Spleen (tissue), 11 donors: Measurements from ENCODE around the gene NSL1. TPM values are rescaled to one million over a fixed set of nuclear protein-coding genes. Genes with fewer than 3 reads are reported as not detected.

Source experiments
- DNase-seq: peaks from one replicate; pipeline ENCODE4 v3.0.0-alpha.2; 2020
- H3K27ac ChIP-seq, 8 donors: fragments of 200-600 bp; sonication (generic) in 7 of 8; 1 replicate in 4 of 8; 2 replicates in 4 of 8; pipeline versions ENCODE4 v1.5.0 to v1.8.0; 2016 to 2021; ENCODE audit warnings: inconsistent platforms in 4 of 8, mild to moderate bottlenecking in 4 of 8, moderate library complexity in 1 of 8
- H3K27me3 ChIP-seq, 7 donors: fragments of 200-600 bp; sonication (generic) in 6 of 7; replicated peaks in 1 of 7; 1 replicate in 4 of 7; 2 replicates in 3 of 7; pipeline versions ENCODE4 v1.5.0 to v1.8.0; 2016 to 2021; ENCODE audit warnings: inconsistent platforms in 3 of 7, mild to moderate bottlenecking in 1 of 7
- H3K36me3 ChIP-seq, 6 donors: fragments of 200-600 bp; sonication (generic) in 5 of 6; 1 replicate in 4 of 6; 2 replicates in 2 of 6; pipeline versions ENCODE4 v1.5.0 to v1.8.0; 2016 to 2021; ENCODE audit warnings: inconsistent platforms in 2 of 6
- H3K4me1 ChIP-seq, 6 donors: fragments of 200-600 bp; sonication (generic) in 5 of 6; 1 replicate in 3 of 6; 2 replicates in 3 of 6; pipeline versions ENCODE4 v1.5.0 to v1.8.0; 2016 to 2021; ENCODE audit warnings: inconsistent platforms in 3 of 6
- H3K4me3 ChIP-seq, 8 donors: fragments of 200-600 bp; sonication (generic) in 7 of 8; 1 replicate in 4 of 8; 2 replicates in 4 of 8; pipeline versions ENCODE4 v1.5.0 to v1.8.0; 2016 to 2021; ENCODE audit warnings: inconsistent platforms in 4 of 8, mild to moderate bottlenecking in 4 of 8, moderate library complexity in 2 of 8
- H3K9me3 ChIP-seq, 8 donors: fragments of 200-600 bp; sonication (generic) in 7 of 8; 1 replicate in 4 of 8; 2 replicates in 4 of 8; pipeline versions ENCODE4 v1.5.0 to v1.8.0; 2016 to 2021; ENCODE audit warnings: inconsistent platforms in 4 of 8
- CTCF ChIP-seq, 11 experiments: fragments of 200-600 bp in 7 of 11; fragments of 450-650 bp in 4 of 11; sonication (generic) in 4 of 11; IDR thresholded peaks in 8 of 11; conservative IDR thresholded peaks in 3 of 11; 1 replicate in 7 of 11; 2 replicates in 4 of 11; pipeline versions ENCODE4 v1.4.0 to v1.8.0; 2016 to 2021; ENCODE audit warnings: antibody characterized with exemption in 11 of 11, inconsistent platforms in 4 of 11, mild to moderate bottlenecking in 1 of 11
- POLR2A ChIP-seq, 3 donors: fragments of 450-650 bp; IDR thresholded peaks; one replicate each; pipeline ENCODE4 v1.5.1; 2017; ENCODE audit warnings: antibody characterized with exemption in 3 of 3, mild to moderate bottlenecking in 1 of 3
- POLR2AphosphoS5 ChIP-seq, 3 donors: sonication (generic); formaldehyde crosslinking; IDR thresholded peaks; one replicate each; pipeline ENCODE4 v1.5.1; 2017; ENCODE audit warnings: antibody characterized with exemption in 3 of 3
- WGBS, 5 donors: extraction: QIAGEN DNeasy Blood & Tissue Kit in 3 of 5; methylation state at CpG; one replicate each; pipeline versions ENCODE4 v1.1.5 to v1.1.7; 2013 to 2018; 5-methylcytosine and 5-hydroxymethylcytosine counted together
- intact Hi-C: fragments of 100-400 bp; cut with DNase I; formaldehyde crosslinking; loops from one replicate; pipeline ENCODE4 v1.15.0; 2023; ENCODE audit warnings: low total_unique reads
- polyA plus RNA-seq, 3 donors: library from polyadenylated mRNA; stranded (reverse); fragments of 200-250 nt; gene quantifications; one replicate each; pipeline ENCODE4 v1.2.1, GENCODE V29; 2013
- total RNA-seq, 7 donors: library from RNA; depleted of rRNA in 3 of 7; stranded (reverse); fragments of >200 nt in 3 of 7; fragmentation: NEBNext Ultra II Directional in 4 of 7; extraction: Animal tissue kit (Norgen Biotek cat#: 25700) in 4 of 7; gene quantifications; one replicate each; pipeline versions ENCODE4 v1.1.0 to v1.2.1, GENCODE V29; 2016 to 2021
- donor health status: healthy with polysubstance abuse.
- donor health status: DM: no; HTN: no; CAD: no; lungs with moderate emphysema.
- donor health status: DM: no; HTN: no; CAD: no.
- donor health status: Bipolar disorder and iron deficiency.
- donor health status: healthy.
- donor health status: DM: no; HTN: no; CAD: no.
- donor health status: DM: yes; HTN: yes; CAD: no.

The NSL1 gene
- total and polyA plus RNA-seq, 10 donors: 16.4 to 92.3 (median 38.2) TPM

GRCh38 chr1:212762234-212762633, 29.3 kb downstream of the NSL1 start:
- H3K4me3 ChIP-seq: no peak overlapping the region
- peaks cover 0 to 25% (median 0%) of the 10 kb centered on the region in 6 donors for H3K4me1 ChIP-seq
- no peak for DNase-seq
- peaks cover 0 to 12% (median 5%) of the 10 kb centered on the region in 8 donors for H3K9me3 ChIP-seq
- H3K36me3 ChIP-seq: peaks cover 0 to 46% (median 6%) of the 10 kb centered on the region in 6 donors
- 93 to 99% (median 97%) methylated on average over 4 of the region's 4 CpGs for WGBS, 5 donors
- intact Hi-C loops: no loop called here
- no peak overlapping the region for H3K27ac ChIP-seq
- no peak for TF ChIP-seq POLR2A (IDR thresholded peaks at IDR 0.05)
- no peak for TF ChIP-seq POLR2AphosphoS5 (IDR thresholded peaks at IDR 0.05)
- no peak for TF ChIP-seq CTCF (IDR thresholded peaks at IDR 0.05 in 8 of 11, conservative IDR thresholded peaks at IDR 0.05 in 3 of 11)
- no peaks in the 10 kb centered on the region for H3K27me3 ChIP-seq

- peaks cover 0 to 27% (median 0%) of the 10 kb centered on the region in 6 donors for H3K4me1 ChIP-seq
- H3K36me3 ChIP-seq: peaks cover 0 to 43% (median 5%) of the 10 kb centered on the region in 6 donors
- TF ChIP-seq CTCF (IDR thresholded peaks at IDR 0.05 in 8 of 11, conservative IDR thresholded peaks at IDR 0.05 in 3 of 11) (peak in 5 of 11 experiments; percentile 33 to 57 (median 40)), POLR2AphosphoS5 (IDR thresholded peaks at IDR 0.05) (no peak)
- DNase-seq: peak; percentile 80
- no peak overlapping the region for H3K4me3 ChIP-seq
- H3K27me3 ChIP-seq: no peaks in the 10 kb centered on the region
- intact Hi-C loops: no loop called here
- H3K27ac ChIP-seq: no peak overlapping the region
- no peaks in the 10 kb centered on the region for H3K9me3 ChIP-seq
- WGBS, 5 donors: 95 to 100% (median 99%) methylated on average over 1 to 10 of the region's 10 CpGs
These were observed 31.3 kb downstream of the NSL1 start for GRCh38 chr1:212760126-212760823.

GRCh38 chr1:212759683-212760082, 31.9 kb downstream of the NSL1 start:
- H3K4me1 ChIP-seq: peaks cover 3 to 33% (median 4%) of the 10 kb centered on the region in 6 donors
- H3K27ac ChIP-seq: no peak overlapping the region
- H3K4me3 ChIP-seq: no peak overlapping the region
- no peaks in the 10 kb centered on the region for H3K27me3 ChIP-seq
- WGBS, 5 donors: 96 to 100% (median 98%) methylated on average over 1 to 5 of the region's 5 CpGs
- intact Hi-C loops: no loop called here
- TF ChIP-seq POLR2A (IDR thresholded peaks at IDR 0.05): no peak
- no peak for TF ChIP-seq CTCF (IDR thresholded peaks at IDR 0.05 in 8 of 11, conservative IDR thresholded peaks at IDR 0.05 in 3 of 11)
- TF ChIP-seq POLR2AphosphoS5 (IDR thresholded peaks at IDR 0.05): no peak
- peaks cover 0 to 42% (median 5%) of the 10 kb centered on the region in 6 donors for H3K36me3 ChIP-seq
- H3K9me3 ChIP-seq: no peaks in the 10 kb centered on the region
- no peak for DNase-seq

GRCh38 chr1:212754680-212755079, 36.9 kb downstream of the NSL1 start:
- WGBS, 5 donors: 19 to 63% (median 52%) methylated on average over 1 of the region's 1 CpG
- Histone ChIP-seq H3K27me3 (no peaks in the 10 kb centered on the region), H3K27ac (peak overlapping the region in 7 of 8 donors; percentile 74 to 86 (median 79)), H3K4me3 (peak overlapping the region in 1 of 8 donors; percentile 23), H3K9me3 (no peaks in the 10 kb centered on the region), H3K36me3 (peaks cover 0 to 21% (median 0%) of the 10 kb centered on the region in 6 donors), H3K4me1 (peaks cover 30 to 66% (median 49%) of the 10 kb centered on the region in 6 donors)
- DNase-seq: no peak
- TF ChIP-seq POLR2AphosphoS5 (IDR thresholded peaks at IDR 0.05): no peak
- no peak for TF ChIP-seq CTCF (IDR thresholded peaks at IDR 0.05 in 8 of 11, conservative IDR thresholded peaks at IDR 0.05 in 3 of 11)
- TF ChIP-seq POLR2A (IDR thresholded peaks at IDR 0.05): no peak
- intact Hi-C loops: no loop called here
